Myocyte (in vitro differentiated cells): ENCODE results near the gene BACH2. TPM values are rescaled to one million over a fixed set of nuclear protein-coding genes. Genes with fewer than 3 reads are reported as not detected.
A peak's percentile ranks its signal among the peaks of the same experiment; 100 is the strongest.
"Not testable (repeated sequence)": the region's sequence is repeated elsewhere in the genome, so short reads cannot be mapped to it uniquely, and the experiment has no call there.

Experiments used
- DNase-seq: peaks from one replicate; pipeline ENCODE4 v3.0.0-alpha.2; 2012; ENCODE audit warnings: low read depth
- total RNA-seq: library from RNA; depleted of rRNA; stranded (reverse); fragments of >200 nt; gene quantifications from 2 replicates; pipeline ENCODE4 v1.2.3, GENCODE V29; 2014

Gene BACH2
- total RNA-seq, 1 donor from 2014 or later = 0.13 TPM

- DNase-seq = no peak
Measured at GRCh38 chr6:89975991-89976693, 320.5 kb downstream of the BACH2 start.

DNA sequence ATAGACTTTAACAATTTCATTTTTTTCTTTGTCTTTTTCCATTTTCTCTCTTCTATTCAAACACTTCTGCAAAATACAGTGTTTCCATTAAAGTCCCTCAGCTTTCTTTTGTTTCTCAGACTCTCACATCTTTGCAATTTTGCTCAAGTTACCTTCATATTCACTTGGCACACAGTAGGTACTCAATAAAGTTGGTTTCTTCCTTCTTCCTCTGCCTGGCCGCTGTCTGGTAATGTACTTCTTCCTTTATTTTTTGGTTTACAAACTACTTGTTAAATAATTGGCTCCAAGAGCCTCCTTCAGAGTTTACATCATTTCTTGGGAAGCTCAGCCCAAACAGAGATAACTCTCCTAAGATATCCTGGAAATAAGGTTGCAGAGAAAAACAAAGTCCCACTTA is 321.3 kb downstream of the BACH2 start:
- no peak for DNase-seq

DNA sequence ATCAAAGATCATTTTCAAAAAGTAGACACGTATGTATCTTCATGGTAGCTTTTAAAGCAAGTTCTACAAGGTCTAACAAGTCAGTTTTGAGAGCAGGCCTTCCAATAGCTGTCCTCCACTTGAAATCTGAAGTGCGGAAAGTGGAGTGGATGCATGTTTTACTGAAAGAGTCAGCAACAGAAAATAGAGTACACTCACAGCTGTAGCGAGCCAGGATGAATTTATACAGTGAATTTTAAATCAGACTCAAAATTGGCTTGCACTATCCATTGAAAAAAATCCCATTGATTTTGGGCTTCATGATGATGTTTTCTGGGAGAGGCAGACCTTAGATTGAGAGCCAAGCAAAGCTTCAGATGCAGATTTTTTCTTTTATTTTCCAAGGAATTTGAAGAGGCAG is 321.8 kb downstream of the BACH2 start:
- no peak for DNase-seq

DNA sequence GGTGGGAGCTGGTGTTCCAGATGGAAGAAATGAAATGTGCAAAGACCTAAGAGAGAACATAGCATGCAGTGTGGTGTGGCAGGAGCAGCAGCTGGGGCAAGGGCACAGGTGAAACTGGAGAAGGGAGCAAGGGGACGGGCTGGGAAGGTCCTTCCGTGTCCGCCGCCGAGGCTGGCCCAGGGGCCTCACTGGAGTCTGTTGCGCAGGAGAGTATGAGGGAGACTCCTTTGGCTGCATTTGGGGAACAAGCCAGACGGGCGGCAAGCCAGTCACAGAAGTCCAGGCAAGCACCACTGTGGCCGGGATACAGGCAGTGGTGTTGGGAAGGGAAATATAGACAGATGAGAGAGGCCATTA is 324.6 kb downstream of the BACH2 start:
- no peak for DNase-seq

DNA sequence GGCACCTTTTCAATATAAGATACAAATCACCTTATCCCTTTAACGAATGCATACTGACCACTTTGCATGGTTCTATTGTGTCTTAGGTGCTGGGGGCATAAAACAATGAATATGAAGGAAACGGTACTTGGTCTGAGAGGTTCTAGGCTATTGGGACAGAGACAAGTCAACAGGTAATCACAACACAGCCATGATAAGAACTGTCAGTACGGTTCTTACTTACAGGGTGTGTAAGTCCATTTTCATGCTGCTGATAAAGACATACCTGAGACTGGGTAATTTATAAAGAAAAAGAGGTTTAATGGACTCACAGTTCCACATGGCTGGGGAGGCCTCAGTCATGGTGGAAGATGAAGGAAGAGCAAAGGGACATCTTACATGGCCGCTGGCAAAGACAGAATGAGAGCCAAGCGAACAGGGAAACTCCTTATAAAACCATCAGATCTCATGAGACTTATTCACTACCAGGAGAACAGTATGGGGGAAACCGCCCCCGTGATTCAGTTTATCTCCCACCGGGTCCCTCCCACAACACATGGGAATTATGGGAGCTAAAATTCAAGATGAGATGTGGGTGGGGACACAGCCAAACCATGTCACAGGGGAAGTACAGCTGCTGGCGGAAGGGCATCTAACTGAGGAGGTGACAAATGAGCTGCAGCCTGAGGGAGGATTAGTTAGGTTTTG is 325.2 kb downstream of the BACH2 start:
- DNase-seq = not testable (repeated sequence)

DNA sequence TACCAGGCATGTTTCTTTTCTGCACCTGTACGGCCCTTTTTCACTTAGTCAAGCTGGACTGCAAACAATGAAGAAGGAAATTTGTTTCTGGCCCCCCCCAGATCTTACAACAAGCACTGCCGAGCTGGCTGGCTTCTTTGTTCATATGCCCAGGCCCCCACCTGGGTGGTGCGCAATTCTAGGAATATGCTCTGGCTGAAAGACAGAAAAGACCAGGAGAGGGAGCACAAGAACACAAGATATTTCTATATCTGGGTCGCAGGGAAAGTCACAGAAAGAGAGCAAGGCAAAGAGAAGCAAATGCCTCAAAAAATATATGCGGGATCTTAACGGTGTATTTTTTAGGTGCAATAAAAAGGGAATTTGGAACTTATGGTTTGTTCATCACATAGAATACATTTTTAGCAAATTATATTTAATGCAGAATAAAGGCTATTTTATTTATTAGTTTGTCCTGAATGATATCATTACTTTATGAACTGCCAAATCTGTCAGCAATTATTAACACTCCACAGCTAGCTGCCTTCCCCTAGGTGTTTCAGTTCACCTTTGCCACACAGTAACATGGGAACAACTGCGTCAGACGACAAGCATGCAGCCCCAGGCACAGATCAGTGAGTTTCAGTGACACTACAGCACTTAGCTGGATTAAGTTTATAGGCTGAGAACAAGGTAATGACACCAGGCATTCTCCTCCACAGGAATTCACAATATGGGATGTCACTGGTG is 325.9 kb downstream of the BACH2 start:
- peak; percentile 70 for DNase-seq

GRCh38 chr6:89970072-89970471 is 326.6 kb downstream of the BACH2 start:
- no peak for DNase-seq

- DNase-seq = no peak
Measured at GRCh38 chr6:89966913-89967312, 329.7 kb downstream of the BACH2 start.

DNA sequence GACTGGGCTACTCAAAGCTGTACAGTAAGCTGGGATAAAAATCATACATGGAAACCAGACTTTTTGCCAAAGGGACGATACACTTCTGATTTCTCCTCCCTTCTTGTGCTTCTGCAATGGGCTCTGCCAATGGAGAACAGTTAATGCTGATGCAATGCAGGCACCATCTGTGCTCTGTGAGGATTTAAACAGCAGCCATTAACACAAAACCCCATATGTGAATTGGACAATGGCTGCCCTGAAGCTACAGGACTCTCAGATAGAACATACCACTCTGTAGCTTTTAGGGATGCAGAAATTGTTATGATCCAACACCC is 330.5 kb downstream of the BACH2 start:
- DNase-seq = no peak

DNA sequence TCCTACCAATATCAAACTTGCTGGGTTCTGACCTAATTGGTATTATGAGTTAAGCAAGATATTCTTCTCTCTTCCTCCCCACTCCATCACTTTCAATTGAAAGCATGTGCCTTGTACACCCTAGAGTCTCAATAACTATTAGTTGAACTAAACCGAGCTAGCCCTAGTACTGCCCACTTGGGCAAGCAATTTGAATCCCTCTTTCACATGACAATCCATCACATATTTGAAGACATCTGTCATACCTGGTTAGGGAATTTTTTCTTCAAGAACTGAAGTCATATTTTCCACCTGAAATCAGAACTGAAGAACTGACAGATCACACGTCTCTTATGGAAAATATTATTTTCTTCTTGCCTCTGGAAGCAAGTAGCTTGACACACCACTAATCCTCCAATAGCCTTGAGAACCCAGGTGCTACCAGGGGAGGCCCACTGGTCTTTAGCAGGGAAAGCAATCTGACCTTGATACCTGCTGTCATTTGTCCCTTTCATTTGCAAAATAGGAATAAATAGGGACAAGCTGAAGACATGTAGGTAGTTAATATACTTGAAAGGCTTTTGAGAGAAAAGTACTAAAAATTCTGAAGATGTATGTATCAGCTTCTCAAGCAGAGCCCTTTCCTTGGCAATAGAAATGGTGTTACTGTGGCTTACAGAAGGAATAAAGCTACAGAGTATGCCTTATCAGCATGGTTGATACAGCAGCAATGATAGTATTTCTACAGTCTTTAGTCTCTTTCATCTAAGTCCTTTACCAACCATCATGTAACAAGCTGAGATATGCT is 331.0 kb downstream of the BACH2 start:
- DNase-seq = no peak

GRCh38 chr6:89963391-89963790 is 333.3 kb downstream of the BACH2 start:
- no peak for DNase-seq

DNA sequence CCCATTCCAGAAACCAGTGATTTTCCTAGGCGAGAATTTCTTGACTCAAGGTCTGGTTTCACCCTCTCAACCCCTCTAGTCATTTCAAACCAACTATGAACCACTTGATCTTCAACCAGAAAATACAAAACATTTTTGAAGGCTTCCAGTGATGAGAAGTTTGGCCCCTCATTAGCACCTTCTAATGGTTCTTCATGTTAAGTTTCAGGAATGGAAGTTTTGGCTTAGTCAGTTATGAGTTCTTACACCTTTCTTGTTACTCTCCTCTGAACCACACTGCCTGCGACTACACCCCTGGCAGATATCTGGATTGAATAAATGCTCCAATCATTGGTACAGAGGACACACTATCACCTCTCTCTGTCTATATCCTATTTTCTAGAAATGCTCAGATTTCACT is 335.2 kb downstream of the BACH2 start:
- DNase-seq = no peak

- DNase-seq = no peak
Measured at GRCh38 chr6:89959883-89960282, 336.8 kb downstream of the BACH2 start.

DNA sequence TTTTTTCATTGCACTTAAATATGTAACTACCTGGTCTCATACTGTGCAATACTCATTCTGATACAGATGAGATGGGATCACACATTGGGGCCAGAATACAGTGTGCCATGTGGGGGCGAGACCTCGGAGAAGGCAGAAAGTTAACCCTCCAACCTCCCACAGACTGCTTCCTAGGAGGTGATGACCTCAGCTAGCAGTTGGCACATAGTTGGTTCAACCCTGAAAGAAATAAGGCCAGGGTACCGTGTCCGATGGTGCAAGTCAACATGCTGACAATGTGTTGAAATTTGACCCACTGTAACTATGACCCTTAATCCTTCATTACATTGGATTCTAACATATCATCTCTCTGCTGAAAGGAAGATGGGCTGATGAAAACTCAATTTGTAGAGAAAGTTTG is 340.5 kb downstream of the BACH2 start:
- DNase-seq = no peak

DNA sequence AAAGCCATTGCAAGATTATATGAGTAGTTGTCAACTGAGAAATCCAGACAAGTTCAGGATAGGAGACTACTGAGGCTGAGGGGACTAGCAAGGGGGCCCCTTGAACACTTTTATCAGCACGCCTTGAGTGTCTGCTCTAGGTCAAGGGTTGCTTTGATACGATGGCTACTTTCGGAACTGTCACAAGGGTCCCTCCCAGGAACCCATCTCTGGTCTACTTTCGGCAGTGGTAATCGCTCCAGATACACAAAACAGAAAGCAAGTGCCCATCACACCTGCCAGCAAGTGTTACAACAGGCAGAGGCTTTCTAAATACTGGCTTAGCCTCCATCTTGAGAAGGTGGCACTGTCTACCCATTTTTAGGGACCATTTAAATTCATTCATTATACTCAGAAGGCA is 341.3 kb downstream of the BACH2 start:
- DNase-seq = no peak

DNA sequence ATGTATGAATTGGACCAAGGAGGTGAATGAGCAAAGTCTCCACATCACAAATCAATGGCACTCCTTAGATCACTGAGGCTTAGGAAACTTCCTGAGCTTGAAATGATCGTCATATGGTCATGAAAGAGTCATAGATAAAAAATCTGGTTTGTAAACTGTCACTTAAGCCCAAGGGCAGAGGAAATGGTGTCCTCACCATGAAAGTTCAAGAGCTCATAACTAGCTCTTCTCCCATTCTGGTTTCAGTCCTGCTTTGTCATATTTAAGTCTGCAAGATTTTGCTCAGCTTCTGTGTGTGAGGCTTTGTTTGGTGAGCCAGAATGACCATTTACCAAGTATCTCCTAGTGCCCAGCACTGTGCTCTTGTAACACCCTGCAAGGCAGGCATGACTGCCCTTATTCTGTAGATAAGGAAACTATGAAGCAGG is 341.9 kb downstream of the BACH2 start:
- DNase-seq = no peak

DNA sequence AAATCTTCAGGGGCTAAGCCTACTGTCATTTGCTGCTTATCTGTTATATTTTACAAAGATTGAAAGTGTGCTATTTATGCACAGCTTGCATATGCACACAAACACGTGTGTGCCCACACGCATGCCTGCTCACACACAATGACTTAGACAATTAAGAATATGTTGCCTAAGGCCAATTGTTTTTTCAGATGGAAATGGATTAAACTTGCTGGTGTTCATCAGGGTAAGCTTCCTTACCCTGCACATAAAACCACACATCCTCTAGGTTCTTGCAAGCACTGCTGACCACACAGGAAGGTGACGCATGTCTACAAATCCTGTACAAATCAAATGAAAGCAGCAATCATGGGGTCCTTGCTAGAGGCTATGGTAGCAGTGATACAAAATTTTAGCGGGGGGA is 344.0 kb downstream of the BACH2 start:
- DNase-seq = no peak

DNA sequence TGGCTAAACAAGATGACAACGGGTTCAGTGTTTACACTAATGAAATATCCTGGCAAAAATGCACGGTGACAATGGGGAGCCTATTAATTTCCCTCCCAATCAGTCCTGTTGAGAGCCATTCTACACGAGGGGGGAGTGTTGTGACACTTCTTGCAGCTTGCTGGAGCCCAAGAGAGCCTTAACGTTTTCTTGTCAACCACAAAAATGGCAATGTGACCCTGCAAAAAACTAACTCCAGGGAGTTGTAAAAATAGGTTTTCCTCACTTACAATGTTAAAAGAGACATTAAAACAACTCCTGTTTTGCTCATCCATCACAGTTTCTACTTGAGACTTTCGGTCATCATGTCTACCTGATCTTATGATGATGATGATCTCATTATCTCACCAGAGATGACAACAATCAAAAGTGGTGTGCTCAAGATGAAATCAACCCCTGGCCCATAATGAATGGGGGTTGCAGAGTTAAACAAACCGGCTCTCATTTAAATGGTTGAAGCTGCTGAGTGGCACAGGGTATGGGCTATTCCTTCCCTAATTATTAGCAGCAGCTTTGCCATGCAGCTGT is 344.5 kb downstream of the BACH2 start:
- no peak for DNase-seq

GRCh38 chr6:89951574-89952104 is 345.0 kb downstream of the BACH2 start:
- no peak for DNase-seq

GRCh38 chr6:89950879-89951391 is 345.7 kb downstream of the BACH2 start:
- DNase-seq = no peak

DNA sequence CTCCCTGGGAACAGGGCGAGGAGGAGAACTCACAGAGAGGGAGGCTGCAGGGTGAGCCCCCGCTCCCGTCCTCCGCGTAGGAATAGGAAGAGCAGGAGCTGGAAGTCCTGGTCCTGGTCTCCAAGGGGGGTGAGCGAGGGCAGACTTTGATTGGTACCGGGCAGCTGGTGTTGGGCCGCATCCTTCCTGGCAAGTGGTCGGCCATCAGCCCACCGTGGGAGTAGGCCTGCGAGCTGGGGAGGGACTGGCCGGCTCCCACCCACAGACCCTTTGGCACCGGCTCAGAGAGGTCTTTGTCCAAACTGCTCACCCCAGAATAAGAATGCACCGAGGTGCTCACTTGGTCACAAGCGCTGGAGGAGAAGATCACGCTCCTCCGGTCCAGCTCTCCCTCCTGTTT is 346.2 kb downstream of the BACH2 start:
- DNase-seq = no peak
